ENCODE measurements around the gene DNAH14. TPM values are rescaled to one million over a fixed set of nuclear protein-coding genes. Genes with fewer than 3 reads are reported as not detected.
A peak's percentile ranks its signal among the peaks of the same experiment; 100 is the strongest.

DNAH14 gene
- total RNA-seq, 1 experiment from 2014 or later: 39.7 TPM

DNA sequence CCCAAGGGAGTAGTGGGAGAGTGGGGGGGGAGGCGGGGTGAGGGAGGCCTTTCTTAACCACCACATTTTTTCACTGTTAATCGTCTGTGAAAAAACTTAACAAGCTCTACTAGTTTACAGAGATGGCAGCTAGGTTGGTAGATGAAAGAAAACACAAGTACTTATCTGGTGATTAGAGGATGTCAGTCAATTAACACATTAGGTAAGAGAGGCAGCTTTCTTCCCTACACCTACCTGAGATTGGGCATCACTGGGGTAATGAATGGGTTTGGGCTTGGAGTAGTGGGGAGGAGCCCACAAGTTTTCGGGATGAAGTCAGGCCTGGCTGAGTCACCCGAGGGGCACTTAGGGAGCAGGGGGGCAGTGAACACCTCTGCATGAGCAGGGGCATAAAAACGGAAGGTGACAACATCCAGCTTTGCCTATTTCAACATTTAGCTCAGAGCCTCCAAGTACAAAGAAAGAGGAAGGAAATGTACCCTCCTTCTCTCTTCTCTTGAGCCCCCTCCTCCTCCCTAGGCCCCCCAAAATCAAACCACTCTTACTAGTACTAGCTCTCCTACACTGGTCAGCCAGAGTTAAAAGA is 495.8 kb downstream of the DNAH14 start:
- Mint-ChIP-seq H3K36me3 (ENCODE audit: insufficient read depth in 1 of 3, low read depth in 3 of 3) (peaks cover under 1 to 4% (median 3%) of the 10 kb centered on the region in 3 experiments; a peak in 6 of 7 replicates), H3K27me3 (ENCODE audit: low read depth) (peaks cover 13% of the 10 kb centered on the region), H3K9me3 (peaks cover 1 to 3% of the 10 kb centered on the region in 2 experiments), H3K27ac (peak overlapping the region in 1 of 3 experiments; percentile 79; a peak in 1 of 7 replicates), H3K4me1 (peaks cover 49 to 56% of the 10 kb centered on the region in 2 experiments), H3K4me3 (peak overlapping the region in 1 of 2 experiments; percentile 98; a peak in 2 of 5 replicates)
- no peak overlapping the region for H4K8ac ChIP-seq (replicated peaks; ENCODE audit: insufficient read length, low read depth, low read length)
- H3K14ac ChIP-seq (ENCODE audit: insufficient read depth, low read length): no peak overlapping the region
- no peak overlapping the region for H2AFZ ChIP-seq (ENCODE audit: low read length)
- H3K27ac ChIP-seq (ENCODE audit: insufficient read length, low read depth, low read length): no peak overlapping the region
- no peak overlapping the region for H2BK5ac ChIP-seq (ENCODE audit: insufficient read length, low read length)
- H2AK5ac ChIP-seq (ENCODE audit: insufficient read length, low read length): no peak overlapping the region
- WGBS (ENCODE audit: extremely low coverage, insufficient read length, low lambda C conversion rate): no CpG with 5 or more reads among the region's 5 CpGs
- no peaks in the 10 kb centered on the region for H4K20me1 ChIP-seq (ENCODE audit: control insufficient read depth, insufficient read depth, insufficient read length)
- no peak overlapping the region for H2BK12ac ChIP-seq (ENCODE audit: insufficient read length, low read depth, low read length)
- DNase-seq: no peak
- H3T11ph ChIP-seq (ENCODE audit: low read length): no peak overlapping the region
- H2BK20ac ChIP-seq (ENCODE audit: low read depth, low read length, poor library complexity, severe bottlenecking): no peak overlapping the region
- H3K9ac ChIP-seq (ENCODE audit: extremely low read depth, insufficient read length, low read length): no peak overlapping the region
- H3K23ac ChIP-seq (ENCODE audit: insufficient read length, low read depth, low read length): no peak overlapping the region
- H3K23me2 ChIP-seq (ENCODE audit: insufficient read length, low read depth, low read length, poor library complexity, severe bottlenecking): peaks cover 16% of the 10 kb centered on the region
- no peak overlapping the region for H3K56ac ChIP-seq (ENCODE audit: insufficient read length, low read depth, low read length)
- H3K27me3 ChIP-seq (ENCODE audit: insufficient read depth, low read length): no peaks in the 10 kb centered on the region
- TF ChIP-seq, protein P1, sequence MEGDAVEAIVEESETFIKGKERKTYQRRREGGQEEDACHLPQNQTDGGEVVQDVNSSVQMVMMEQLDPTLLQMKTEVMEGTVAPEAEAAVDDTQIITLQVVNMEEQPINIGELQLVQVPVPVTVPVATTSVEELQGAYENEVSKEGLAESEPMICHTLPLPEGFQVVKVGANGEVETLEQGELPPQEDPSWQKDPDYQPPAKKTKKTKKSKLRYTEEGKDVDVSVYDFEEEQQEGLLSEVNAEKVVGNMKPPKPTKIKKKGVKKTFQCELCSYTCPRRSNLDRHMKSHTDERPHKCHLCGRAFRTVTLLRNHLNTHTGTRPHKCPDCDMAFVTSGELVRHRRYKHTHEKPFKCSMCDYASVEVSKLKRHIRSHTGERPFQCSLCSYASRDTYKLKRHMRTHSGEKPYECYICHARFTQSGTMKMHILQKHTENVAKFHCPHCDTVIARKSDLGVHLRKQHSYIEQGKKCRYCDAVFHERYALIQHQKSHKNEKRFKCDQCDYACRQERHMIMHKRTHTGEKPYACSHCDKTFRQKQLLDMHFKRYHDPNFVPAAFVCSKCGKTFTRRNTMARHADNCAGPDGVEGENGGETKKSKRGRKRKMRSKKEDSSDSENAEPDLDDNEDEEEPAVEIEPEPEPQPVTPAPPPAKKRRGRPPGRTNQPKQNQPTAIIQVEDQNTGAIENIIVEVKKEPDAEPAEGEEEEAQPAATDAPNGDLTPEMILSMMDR (conservative IDR thresholded peaks at IDR 0.05): no peak
- no peak overlapping the region for H4K91ac ChIP-seq (ENCODE audit: insufficient read length, low read depth, low read length)
- no peak overlapping the region for H3K4me2 ChIP-seq (ENCODE audit: insufficient read depth, insufficient read length, low read length)
- H3K4ac ChIP-seq (ENCODE audit: low read depth, low read length): no peak overlapping the region
- H3K79me1 ChIP-seq (ENCODE audit: insufficient read depth, low read depth, low read length, poor library complexity, severe bottlenecking): peaks cover 2% of the 10 kb centered on the region
- H2BK120ac ChIP-seq (ENCODE audit: low read depth, low read length, poor library complexity, severe bottlenecking): no peak overlapping the region
- H3K4me1 ChIP-seq (ENCODE audit: insufficient read depth, low read length): peaks cover 15% of the 10 kb centered on the region; the same call in 1 of the 2 replicates
- no peak overlapping the region for H2BK15ac ChIP-seq (ENCODE audit: low read depth, low read length)
- H4K5ac ChIP-seq (ENCODE audit: insufficient read length, low read depth, low read length): no peak overlapping the region
- H3K79me2 ChIP-seq (ENCODE audit: insufficient read depth, low read length): peaks cover 31% of the 10 kb centered on the region
- no peaks in the 10 kb centered on the region for H3K9me3 ChIP-seq (ENCODE audit: control insufficient read depth, low read depth, low read length)
- no peak overlapping the region for H3K18ac ChIP-seq (ENCODE audit: insufficient read length, low read depth, low read length)
